H1 (cell line): ENCODE data around the gene LBP. TPM values are rescaled to one million over a fixed set of nuclear protein-coding genes. Genes with fewer than 3 reads are reported as not detected.

Experiments used
- ATF3 ChIP-seq: IDR thresholded peaks from 2 replicates; pipeline ENCODE4 v1.6.1; 2011; ENCODE audit warnings: low read depth, mild to moderate bottlenecking, low read length; ENCODE audit not compliant: insufficient read depth
- BCL11A ChIP-seq, 2 experiments: IDR thresholded peaks; one replicate each; pipeline ENCODE4 v1.6.1; 2011; ENCODE audit warnings: low read depth in 2 of 2, low read length in 2 of 2, mild to moderate bottlenecking in 2 of 2
- CBX5 ChIP-seq: fragments of 300-800, 300-1000 bp; sonication (generic); IDR thresholded peaks from 2 replicates; pipeline ENCODE4 v1.7.1; 2016; ENCODE audit warnings: antibody characterized with exemption, low read length, low read depth
- GABPA ChIP-seq: IDR thresholded peaks from 2 replicates; pipeline ENCODE4 v1.6.1; 2011; ENCODE audit warnings: mild to moderate bottlenecking, low read length, moderate library complexity, borderline replicate concordance; ENCODE audit not compliant: insufficient read depth
- HDAC2 ChIP-seq, 2 experiments: fragments of 300-600 bp in 1 of 2; sonication (generic) in 1 of 2; IDR thresholded peaks; 2 replicates each; pipeline ENCODE4 v1.6.1; 2011 to 2012; ENCODE audit warnings: low read depth in 2 of 2, low read length in 2 of 2, mild to moderate bottlenecking in 2 of 2, moderate library complexity in 2 of 2, borderline replicate concordance in 1 of 2, inconsistent platforms in 1 of 2
- POLR2A ChIP-seq, 2 experiments: IDR thresholded peaks; 1 replicate in 1 of 2; 2 replicates in 1 of 2; pipeline ENCODE4 v1.6.1; 2011; ENCODE audit warnings: low read depth in 2 of 2, low read length in 2 of 2, mild to moderate bottlenecking in 2 of 2; ENCODE audit errors: control extremely low read depth in 1 of 2
- POLR2AphosphoS5 ChIP-seq: IDR thresholded peaks from 2 replicates; pipeline ENCODE4 v1.6.1; 2011; ENCODE audit warnings: low read depth, low read length
- RAD21 ChIP-seq, 2 experiments: IDR thresholded peaks in 1 of 2; conservative IDR thresholded peaks in 1 of 2; 2 replicates each; pipeline ENCODE4 v1.6.1; 2011; ENCODE audit warnings: low read depth in 2 of 2, low read length in 2 of 2, improper control_type of control experiment in 1 of 2, inconsistent platforms in 1 of 2, mild to moderate bottlenecking in 1 of 2, moderate library complexity in 1 of 2
- SAP30 ChIP-seq: fragments of 300-600 bp; sonication (generic); IDR thresholded peaks from 2 replicates; pipeline ENCODE4 v1.7.1; 2012; ENCODE audit warnings: low read length, moderate library complexity, mild to moderate bottlenecking, inconsistent platforms; ENCODE audit not compliant: insufficient read depth, insufficient replicate concordance
- SRF ChIP-seq: IDR thresholded peaks from 2 replicates; pipeline ENCODE4 v1.6.1; 2011; ENCODE audit warnings: mild to moderate bottlenecking, low read depth, low read length, moderate library complexity
- polyA plus RNA-seq, 7 experiments: library from polyadenylated mRNA; depleted of rRNA in 3 of 7; stranded (reverse) in 5 of 7; unstranded in 2 of 7; fragments of >200 nt in 5 of 7; fragments of 200-250 nt in 2 of 7; gene quantifications; 1 replicate in 5 of 7; 2 replicates in 1 of 7; 4 replicates in 1 of 7; pipeline versions ENCODE4 v1.2.1 to v1.2.3, GENCODE V29; 2011 to 2013; ENCODE audit warnings: missing spikeins in 2 of 7, mixed read lengths in 2 of 7
- total RNA-seq: library from RNA; stranded (reverse); fragmentation: NEBNext Ultra II Directional; extraction: Animal tissue kit (Norgen Biotek cat#: 25700); gene quantifications from 2 replicates; pipeline ENCODE4 v1.2.1, GENCODE V29; 2021

LBP gene
- total and polyA plus RNA-seq, 2 of the 8 experiments (the other 6 are each of a cell fraction or from before 2014, with no cell fraction given): 0.60 to 0.63 TPM

- TF ChIP-seq ATF3 (no peak), POLR2AphosphoS5 (no peak), BCL11A (IDR thresholded peaks at IDR 0.05; ENCODE audit: low read depth in 2 of 2, low read length in 2 of 2) (no peak), SAP30 (no peak), GABPA (no peak), HDAC2 (IDR thresholded peaks at IDR 0.05; ENCODE audit: borderline replicate concordance in 1 of 2, low read depth in 2 of 2, low read length in 2 of 2) (no peak), RAD21 (IDR thresholded peaks at IDR 0.05 in 1 of 2, conservative IDR thresholded peaks at IDR 0.05 in 1 of 2; ENCODE audit: low read depth in 2 of 2, low read length in 2 of 2) (no peak), SRF (no peak), POLR2A (IDR thresholded peaks at IDR 0.05; ENCODE audit: control extremely low read depth in 1 of 2, low read depth in 2 of 2, low read length in 2 of 2) (no peak; a peak in 1 of 3 replicates), CBX5 (no peak)
Observed at GRCh38 chr20:38421915-38422314, 75.6 kb downstream of the LBP start (continued).
